Measurements from ENCODE around the gene HTT. TPM values are rescaled to one million over a fixed set of nuclear protein-coding genes. Genes with fewer than 3 reads are reported as not detected.

Gene HTT
- total and polyA plus RNA-seq, 10 of the 15 experiments (the other 5 are each of a cell fraction or from before 2014, with no cell fraction given), result 3.3 to 113 (median 43.3) TPM

GRCh38 chr4:3044870-3045819, 29.3 kb upstream of the HTT start:
- no peaks in the 10 kb centered on the region for H3K27me3 ChIP-seq (replicated peaks in 1 of 2; ENCODE audit: control insufficient read depth in 2 of 2, insufficient read depth in 2 of 2, low read length in 1 of 2)
- H3K79me2 ChIP-seq (ENCODE audit: control insufficient read depth, insufficient read depth, low read length), result peaks cover 12% of the 10 kb centered on the region
- H3K4me1 ChIP-seq (ENCODE audit: control insufficient read depth, insufficient read depth, low read length), result peaks cover 59% of the 10 kb centered on the region
- ATAC-seq, result peak; percentile 11
- in situ Hi-C loops (cut with MboI) (loop anchor here (5.0 kb wide), 1 partner anchor 37 kb away; no protein-coding TSS in a partner anchor), intact Hi-C loops (cut with micrococcal nuclease; ENCODE audit: unreplicated experiment) (loop anchor here (10.0 kb wide), 1 partner anchor 280 kb away; no protein-coding TSS in a partner anchor)
- no peak overlapping the region for H3K9ac ChIP-seq (ENCODE audit: control insufficient read depth, insufficient read depth, low read length)
- peak overlapping the region; percentile 31 for H2AFZ ChIP-seq (ENCODE audit: control insufficient read depth, low read depth, low read length)
- no peak for FAIRE-seq
- ChIA-PET RAD21 (ENCODE audit: unreplicated experiment) (interaction anchor here (1.0 to 2.4 kb wide), 6 partner anchors 7 to 299 kb away, joined by 3 to 7 read pairs (median 4); no protein-coding TSS in a partner anchor), SMC1A (ENCODE audit: uncharacterized antibody, unreplicated experiment) (interaction anchor here (1.2 to 3.7 kb wide), 2 partner anchors 34 to 51 kb away, joined by 4 to 11 read pairs; no protein-coding TSS in a partner anchor), CTCF (interaction anchor here (0.7 to 1.9 kb wide), 7 partner anchors 10 to 301 kb away, joined by 3 to 5 read pairs (median 3); no protein-coding TSS in a partner anchor), POLR2A (interaction anchor here (0.8 to 1.6 kb wide), 3 partner anchors 33 to 265 kb away, joined by 5 to 6 read pairs (median 6); no protein-coding TSS in a partner anchor)
- H3K4me2 ChIP-seq (ENCODE audit: control insufficient read depth, insufficient read depth), result peak overlapping the region; percentile 50
- no peaks in the 10 kb centered on the region; a peak in 1 of 4 replicates for H3K36me3 ChIP-seq (ENCODE audit: control insufficient read depth in 2 of 2, insufficient read depth in 2 of 2, low read length in 1 of 2)
- peaks cover 8% of the 10 kb centered on the region for H3K9me3 ChIP-seq (replicated peaks; ENCODE audit: control insufficient read depth, insufficient read depth, low read length)
- H3K27ac ChIP-seq (ENCODE audit: control insufficient read depth, insufficient read depth), result peak overlapping the region; percentile 70
- no TSS peak for BruUV-seq (replicated peaks)
- H4K20me1 ChIP-seq (ENCODE audit: control insufficient read depth, insufficient read depth), result no peaks in the 10 kb centered on the region
- WGBS (ENCODE audit: insufficient coverage, insufficient replicate concordance, low lambda C conversion rate, missing lambda C conversion rate), result 52% methylated on average over 22 of the region's 22 CpGs
- DNase-seq (ENCODE audit: low read depth, low spot score), result no peak
- H3K4me3 ChIP-seq, result no peak overlapping the region
- TF ChIP-seq CBX5 (IDR thresholded peaks at IDR 0.05; ENCODE audit: low read depth) (no peak), HDGF (IDR thresholded peaks at IDR 0.05) (no peak), EED (IDR thresholded peaks at IDR 0.05; ENCODE audit: low read depth) (peak; percentile 55; the same call in 1 of the 2 replicates), RCOR1 (conservative IDR thresholded peaks at IDR 0.05; ENCODE audit: low read depth, low read length) (no peak), RFX5 (IDR thresholded peaks at IDR 0.05; ENCODE audit: low read depth, low read length) (no peak), NR2C2 (IDR thresholded peaks at IDR 0.05; ENCODE audit: borderline replicate concordance, control insufficient read depth, insufficient read length, low read depth) (no peak), ZNF274 (IDR thresholded peaks at IDR 0.05; ENCODE audit: insufficient read depth, insufficient read length) (no peak), POU2F2 (IDR thresholded peaks at IDR 0.05; ENCODE audit: borderline replicate concordance, low read depth, low read length) (no peak), CEBPZ (IDR thresholded peaks at IDR 0.05; ENCODE audit: low read depth, low read length) (no peak), ASH2L (IDR thresholded peaks at IDR 0.05; ENCODE audit: borderline replicate concordance, low read depth) (no peak), NFYB (IDR thresholded peaks at IDR 0.05; ENCODE audit: insufficient read depth, low read depth, low read length) (no peak), ZNF24 (IDR thresholded peaks at IDR 0.05) (no peak), ATF7 (IDR thresholded peaks at IDR 0.05; ENCODE audit: low read depth) (no peak), YY1 (IDR thresholded peaks at IDR 0.05; ENCODE audit: low read depth, low read length) (0 out of 2 replicates have a peak, but pooled peaks have one; percentile 44), EGR1 (IDR thresholded peaks at IDR 0.05; ENCODE audit: borderline replicate concordance in 1 of 2, low read depth in 2 of 2, low read length in 2 of 2) (no peak)
- TF ChIP-seq, protein P1, sequence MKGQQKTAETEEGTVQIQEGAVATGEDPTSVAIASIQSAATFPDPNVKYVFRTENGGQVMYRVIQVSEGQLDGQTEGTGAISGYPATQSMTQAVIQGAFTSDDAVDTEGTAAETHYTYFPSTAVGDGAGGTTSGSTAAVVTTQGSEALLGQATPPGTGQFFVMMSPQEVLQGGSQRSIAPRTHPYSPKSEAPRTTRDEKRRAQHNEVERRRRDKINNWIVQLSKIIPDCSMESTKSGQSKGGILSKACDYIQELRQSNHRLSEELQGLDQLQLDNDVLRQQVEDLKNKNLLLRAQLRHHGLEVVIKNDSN (IDR thresholded peaks at IDR 0.05; ENCODE audit: borderline replicate concordance, extremely low read length, insufficient read depth, low read depth, low read length), result peak; percentile 70
- TF ChIP-seq, protein P2, sequence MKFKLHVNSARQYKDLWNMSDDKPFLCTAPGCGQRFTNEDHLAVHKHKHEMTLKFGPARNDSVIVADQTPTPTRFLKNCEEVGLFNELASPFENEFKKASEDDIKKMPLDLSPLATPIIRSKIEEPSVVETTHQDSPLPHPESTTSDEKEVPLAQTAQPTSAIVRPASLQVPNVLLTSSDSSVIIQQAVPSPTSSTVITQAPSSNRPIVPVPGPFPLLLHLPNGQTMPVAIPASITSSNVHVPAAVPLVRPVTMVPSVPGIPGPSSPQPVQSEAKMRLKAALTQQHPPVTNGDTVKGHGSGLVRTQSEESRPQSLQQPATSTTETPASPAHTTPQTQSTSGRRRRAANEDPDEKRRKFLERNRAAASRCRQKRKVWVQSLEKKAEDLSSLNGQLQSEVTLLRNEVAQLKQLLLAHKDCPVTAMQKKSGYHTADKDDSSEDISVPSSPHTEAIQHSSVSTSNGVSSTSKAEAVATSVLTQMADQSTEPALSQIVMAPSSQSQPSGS (IDR thresholded peaks at IDR 0.05; ENCODE audit: low read length), result no peak

Measured in GM12878 (cell line).